Ishikawa (cell line): ENCODE data around the gene DLGAP3.

Experiments
- CEBPB ChIP-seq: IDR thresholded peaks from 2 replicates; pipeline ENCODE4 v1.6.1; 2012
- CREB1 ChIP-seq: IDR thresholded peaks from 2 replicates; pipeline ENCODE4 v1.6.1; 2012; ENCODE audit warnings: low read depth
- EGR1 ChIP-seq: IDR thresholded peaks from 2 replicates; pipeline ENCODE4 v1.6.1; 2012
- EP300 ChIP-seq: IDR thresholded peaks from 2 replicates; pipeline ENCODE4 v1.6.1; 2012; ENCODE audit warnings: borderline replicate concordance
- FOXM1 ChIP-seq: IDR thresholded peaks from 2 replicates; pipeline ENCODE4 v1.6.1; 2012; ENCODE audit warnings: low read depth, borderline replicate concordance
- NFIC ChIP-seq: IDR thresholded peaks from 2 replicates; pipeline ENCODE4 v1.6.1; 2012
- RAD21 ChIP-seq: IDR thresholded peaks from 2 replicates; pipeline ENCODE4 v1.6.1; 2012; ENCODE audit warnings: low read depth
- TAF1 ChIP-seq: IDR thresholded peaks from 2 replicates; pipeline ENCODE4 v1.6.1; 2012; ENCODE audit warnings: low read depth, mild to moderate bottlenecking
- TCF12 ChIP-seq: IDR thresholded peaks from 2 replicates; pipeline ENCODE4 v1.6.1; 2012; ENCODE audit warnings: low read depth
- TEAD4 ChIP-seq: IDR thresholded peaks from 2 replicates; pipeline ENCODE4 v1.6.1; 2012
- USF1 ChIP-seq: IDR thresholded peaks from 2 replicates; pipeline ENCODE4 v1.6.1; 2012
- YY1 ChIP-seq: IDR thresholded peaks from 2 replicates; pipeline ENCODE4 v1.6.1; 2012; ENCODE audit warnings: low read depth
- ZBTB7A ChIP-seq: IDR thresholded peaks from 2 replicates; pipeline ENCODE4 v1.6.1; 2012; ENCODE audit warnings: low read depth
- TF ChIP-seq, protein P1 (sequence below): IDR thresholded peaks from 2 replicates; pipeline ENCODE4 v1.6.1; 2012
- TF ChIP-seq, protein P2 (sequence below): IDR thresholded peaks from 2 replicates; pipeline ENCODE4 v1.6.1; 2012; ENCODE audit warnings: low read depth, mild to moderate bottlenecking

DLGAP3 gene

DNA sequence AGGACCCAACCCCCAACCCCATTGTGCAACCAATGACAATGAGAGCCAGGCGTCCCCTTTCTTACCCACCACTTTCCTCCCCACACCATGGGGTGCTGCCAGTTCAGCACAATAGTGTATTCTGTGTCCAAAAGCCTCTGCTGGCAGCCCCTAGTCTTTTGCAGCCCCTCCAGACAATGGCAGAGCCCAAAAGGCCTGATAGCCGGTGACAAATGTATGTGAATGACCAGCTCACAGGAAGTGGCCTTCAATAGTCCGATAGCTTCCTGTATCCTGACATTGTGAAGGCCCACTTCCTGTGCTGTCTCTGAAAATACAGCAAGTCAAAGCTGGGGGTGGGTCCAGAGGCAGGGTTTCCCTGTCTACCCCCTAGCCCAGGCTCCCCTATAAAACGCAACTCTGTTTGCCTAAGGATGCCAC lies 86.5 kb downstream of the DLGAP3 start:
- no peak for TF ChIP-seq TCF12
- TF ChIP-seq YY1: no peak
- no peak for TF ChIP-seq USF1
- no peak for TF ChIP-seq NFIC
- TF ChIP-seq TEAD4: no peak
- no peak for TF ChIP-seq ZBTB7A
- TF ChIP-seq EP300: no peak
- TF ChIP-seq, protein P1, sequence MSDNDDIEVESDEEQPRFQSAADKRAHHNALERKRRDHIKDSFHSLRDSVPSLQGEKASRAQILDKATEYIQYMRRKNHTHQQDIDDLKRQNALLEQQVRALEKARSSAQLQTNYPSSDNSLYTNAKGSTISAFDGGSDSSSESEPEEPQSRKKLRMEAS: no peak
- no peak for TF ChIP-seq RAD21
- TF ChIP-seq CREB1: no peak
- TF ChIP-seq CEBPB: no peak

DNA sequence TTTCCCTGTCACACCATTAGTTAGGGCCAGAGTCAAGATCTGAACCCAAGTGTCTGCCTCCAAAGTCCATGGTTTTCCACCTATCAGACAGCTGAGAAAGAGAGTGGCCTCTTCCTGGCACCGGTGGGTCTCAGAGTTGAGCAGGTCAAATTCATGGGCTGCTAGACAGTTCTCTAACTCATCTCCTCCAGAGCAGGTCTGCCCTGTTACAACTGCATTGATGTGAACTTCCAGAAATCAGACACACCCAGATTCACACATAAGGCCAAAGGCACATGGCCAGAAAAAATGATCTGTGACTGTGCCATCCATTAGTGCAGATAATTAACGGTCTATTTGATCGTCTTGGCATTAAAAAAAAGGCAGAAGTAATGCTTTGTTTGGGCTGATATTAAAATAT lies 87.4 kb downstream of the DLGAP3 start:
- TF ChIP-seq TAF1: no peak
- TF ChIP-seq, protein P1: no peak
- no peak for TF ChIP-seq CREB1
- TF ChIP-seq EP300: no peak
- no peak for TF ChIP-seq USF1
- no peak for TF ChIP-seq FOXM1
- no peak for TF ChIP-seq TCF12
- TF ChIP-seq ZBTB7A: no peak
- no peak for TF ChIP-seq CEBPB
- no peak for TF ChIP-seq RAD21
- TF ChIP-seq TEAD4: no peak
- TF ChIP-seq YY1: no peak

GRCh38 chr1:34840426-34840825 lies 89.0 kb downstream of the DLGAP3 start:
- no peak for TF ChIP-seq TCF12
- TF ChIP-seq TEAD4: no peak
- no peak for TF ChIP-seq RAD21
- no peak for TF ChIP-seq CREB1
- no peak for TF ChIP-seq ZBTB7A
- TF ChIP-seq, protein P2, sequence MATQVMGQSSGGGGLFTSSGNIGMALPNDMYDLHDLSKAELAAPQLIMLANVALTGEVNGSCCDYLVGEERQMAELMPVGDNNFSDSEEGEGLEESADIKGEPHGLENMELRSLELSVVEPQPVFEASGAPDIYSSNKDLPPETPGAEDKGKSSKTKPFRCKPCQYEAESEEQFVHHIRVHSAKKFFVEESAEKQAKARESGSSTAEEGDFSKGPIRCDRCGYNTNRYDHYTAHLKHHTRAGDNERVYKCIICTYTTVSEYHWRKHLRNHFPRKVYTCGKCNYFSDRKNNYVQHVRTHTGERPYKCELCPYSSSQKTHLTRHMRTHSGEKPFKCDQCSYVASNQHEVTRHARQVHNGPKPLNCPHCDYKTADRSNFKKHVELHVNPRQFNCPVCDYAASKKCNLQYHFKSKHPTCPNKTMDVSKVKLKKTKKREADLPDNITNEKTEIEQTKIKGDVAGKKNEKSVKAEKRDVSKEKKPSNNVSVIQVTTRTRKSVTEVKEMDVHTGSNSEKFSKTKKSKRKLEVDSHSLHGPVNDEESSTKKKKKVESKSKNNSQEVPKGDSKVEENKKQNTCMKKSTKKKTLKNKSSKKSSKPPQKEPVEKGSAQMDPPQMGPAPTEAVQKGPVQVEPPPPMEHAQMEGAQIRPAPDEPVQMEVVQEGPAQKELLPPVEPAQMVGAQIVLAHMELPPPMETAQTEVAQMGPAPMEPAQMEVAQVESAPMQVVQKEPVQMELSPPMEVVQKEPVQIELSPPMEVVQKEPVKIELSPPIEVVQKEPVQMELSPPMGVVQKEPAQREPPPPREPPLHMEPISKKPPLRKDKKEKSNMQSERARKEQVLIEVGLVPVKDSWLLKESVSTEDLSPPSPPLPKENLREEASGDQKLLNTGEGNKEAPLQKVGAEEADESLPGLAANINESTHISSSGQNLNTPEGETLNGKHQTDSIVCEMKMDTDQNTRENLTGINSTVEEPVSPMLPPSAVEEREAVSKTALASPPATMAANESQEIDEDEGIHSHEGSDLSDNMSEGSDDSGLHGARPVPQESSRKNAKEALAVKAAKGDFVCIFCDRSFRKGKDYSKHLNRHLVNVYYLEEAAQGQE: no peak
- TF ChIP-seq, protein P1: no peak
- no peak for TF ChIP-seq NFIC
- no peak for TF ChIP-seq EGR1
- no peak for TF ChIP-seq USF1
- TF ChIP-seq FOXM1: no peak
- TF ChIP-seq EP300: no peak
- TF ChIP-seq CEBPB: no peak
- TF ChIP-seq TAF1: no peak
- TF ChIP-seq YY1: no peak

GRCh38 chr1:34839526-34840305 lies 89.7 kb downstream of the DLGAP3 start:
- TF ChIP-seq FOXM1: no peak
- no peak for TF ChIP-seq CREB1
- no peak for TF ChIP-seq CEBPB
- TF ChIP-seq, protein P1: no peak
- TF ChIP-seq TEAD4: no peak
- TF ChIP-seq, protein P2: no peak
- TF ChIP-seq TCF12: no peak
- no peak for TF ChIP-seq TAF1
- no peak for TF ChIP-seq RAD21
- no peak for TF ChIP-seq USF1
- TF ChIP-seq ZBTB7A: no peak
- no peak for TF ChIP-seq NFIC
- no peak for TF ChIP-seq EP300
- TF ChIP-seq YY1: no peak
- TF ChIP-seq EGR1: no peak
